WTC11 (cell line): ENCODE data around the gene VPS8. TPM values are rescaled to one million over a fixed set of nuclear protein-coding genes. Genes with fewer than 3 reads are reported as not detected.

Source experiments
- ATAC-seq: fragments of 200-7000 bp; cut with Tn5 transposase; 2 replicates; pipeline ENCODE4 v1.10.0; 2021; ENCODE audit warnings: mild to moderate bottlenecking, moderate library complexity
- CTCF ChIA-PET: fragments of 300-600 bp; sonication (Branson Sonifier 250); formaldehyde crosslinking; loops from one replicate; lab custom pipeline; 2021; ENCODE audit warnings: antibody characterized with exemption; lab: Charles Lee
- POLR2A ChIA-PET: fragments of 350-600 bp; sonication (Branson Sonifier 250); formaldehyde crosslinking; loops from one replicate; lab custom pipeline; 2021; ENCODE audit warnings: antibody characterized with exemption; lab: Charles Lee
- DNase-seq: peaks from one replicate; pipeline ENCODE4 v3.0.0; 2021; ENCODE audit warnings: low spot score
- H3K27ac Mint-ChIP-seq: 2 replicates; pipeline ENCODE4 v1.8.0; 2021; ENCODE audit warnings: mixed read lengths
- H3K27me3 Mint-ChIP-seq: 2 replicates; pipeline ENCODE4 v1.8.0; 2021; ENCODE audit warnings: low read depth, mild to moderate bottlenecking, moderate library complexity, mixed read lengths
- H3K36me3 Mint-ChIP-seq: 2 replicates; pipeline ENCODE4 v1.8.0; 2021; ENCODE audit warnings: mixed read lengths
- H3K4me1 Mint-ChIP-seq: 2 replicates; pipeline ENCODE4 v1.8.0; 2022; ENCODE audit warnings: mixed read lengths
- H3K4me3 Mint-ChIP-seq: 2 replicates; pipeline ENCODE4 v1.8.0; 2021; ENCODE audit warnings: mild to moderate bottlenecking, moderate library complexity, mixed read lengths
- H3K9me3 Mint-ChIP-seq: 2 replicates; pipeline ENCODE4 v1.8.0; 2021; ENCODE audit warnings: mixed read lengths
- ARID4B ChIP-seq: sonication (generic); formaldehyde crosslinking; IDR thresholded peaks from 2 replicates; pipeline ENCODE4 v1.8.0; 2023; ENCODE audit warnings: missing genetic modification reagents, mild to moderate bottlenecking, borderline replicate concordance
- ERG ChIP-seq: fragments of 250-450 bp; sonication (Bioruptor Pico); IDR thresholded peaks from 2 replicates; pipeline ENCODE4 v1.8.0; 2021; ENCODE audit warnings: mild to moderate bottlenecking
- FOXP1 ChIP-seq: sonication (generic); formaldehyde crosslinking; IDR thresholded peaks from 2 replicates; pipeline ENCODE4 v1.8.0; 2022; ENCODE audit warnings: missing genetic modification reagents, mild to moderate bottlenecking, moderate library complexity, borderline replicate concordance
- GTF2I ChIP-seq: fragments of 250-450 bp; sonication (Bioruptor Pico); conservative IDR thresholded peaks from 2 replicates; pipeline ENCODE4 v1.4.0; 2021; ENCODE audit warnings: mild to moderate bottlenecking
- NR2C2 ChIP-seq: sonication (generic); formaldehyde crosslinking; IDR thresholded peaks from 2 replicates; pipeline ENCODE4 v1.8.0; 2022; ENCODE audit warnings: mild to moderate bottlenecking, missing genetic modification reagents
- OVOL2 ChIP-seq: fragments of 250-450 bp; sonication (Bioruptor Pico); IDR thresholded peaks from 2 replicates; pipeline ENCODE4 v1.9.0; 2021; ENCODE audit warnings: mild to moderate bottlenecking, borderline replicate concordance
- RORB ChIP-seq: fragments of 250-450 bp; sonication (Bioruptor Pico); IDR thresholded peaks from 2 replicates; pipeline ENCODE4 v1.9.0; 2021; ENCODE audit warnings: mild to moderate bottlenecking
- SMAD4 ChIP-seq: sonication (generic); formaldehyde crosslinking; IDR thresholded peaks from 2 replicates; pipeline ENCODE4 v1.8.0; 2022; ENCODE audit warnings: mild to moderate bottlenecking, missing genetic modification reagents
- USF1 ChIP-seq: sonication (generic); formaldehyde crosslinking; IDR thresholded peaks from 2 replicates; pipeline ENCODE4 v1.8.0; 2022; ENCODE audit warnings: mild to moderate bottlenecking, missing genetic modification reagents
- ZBTB21 ChIP-seq: sonication (generic); formaldehyde crosslinking; IDR thresholded peaks from 2 replicates; pipeline ENCODE4 v1.8.1; 2023; ENCODE audit warnings: mild to moderate bottlenecking, missing genetic modification reagents, borderline replicate concordance
- ZNF219 ChIP-seq: sonication (generic); formaldehyde crosslinking; IDR thresholded peaks from 2 replicates; pipeline ENCODE4 v1.8.0; 2023; ENCODE audit warnings: missing genetic modification reagents, mild to moderate bottlenecking, borderline replicate concordance
- ZNF263 ChIP-seq: sonication (generic); formaldehyde crosslinking; IDR thresholded peaks from 2 replicates; pipeline ENCODE4 v1.8.1; 2022; ENCODE audit warnings: low read depth, mild to moderate bottlenecking, moderate library complexity, missing genetic modification reagents
- ZNF396 ChIP-seq: fragments of 250-450 bp; sonication (Bioruptor Pico); IDR thresholded peaks from 2 replicates; pipeline ENCODE4 v1.8.0; 2021; ENCODE audit warnings: mild to moderate bottlenecking, moderate library complexity, borderline replicate concordance
- ZNF416 ChIP-seq: fragments of 250-450 bp; sonication (Bioruptor Pico); IDR thresholded peaks from 2 replicates; pipeline ENCODE4 v1.9.0; 2021; ENCODE audit warnings: mild to moderate bottlenecking, inconsistent platforms
- total RNA-seq: library from RNA; stranded (reverse); gene quantifications from 3 replicates; pipeline ENCODE4 v1.2.3, GENCODE V29; 2021
- TF ChIP-seq, protein P1 (sequence below): sonication (generic); formaldehyde crosslinking; IDR thresholded peaks from 2 replicates; pipeline ENCODE4 v1.8.1; 2023; ENCODE audit warnings: mild to moderate bottlenecking, moderate library complexity, missing genetic modification reagents
- TF ChIP-seq, protein P2 (sequence below): sonication (generic); formaldehyde crosslinking; IDR thresholded peaks from 2 replicates; pipeline ENCODE4 v1.8.1; 2022; ENCODE audit warnings: low read depth, mild to moderate bottlenecking, moderate library complexity, missing genetic modification reagents, borderline replicate concordance

The VPS8 gene
- total RNA-seq, 1 experiment from 2014 or later, result 44.9 TPM

DNA sequence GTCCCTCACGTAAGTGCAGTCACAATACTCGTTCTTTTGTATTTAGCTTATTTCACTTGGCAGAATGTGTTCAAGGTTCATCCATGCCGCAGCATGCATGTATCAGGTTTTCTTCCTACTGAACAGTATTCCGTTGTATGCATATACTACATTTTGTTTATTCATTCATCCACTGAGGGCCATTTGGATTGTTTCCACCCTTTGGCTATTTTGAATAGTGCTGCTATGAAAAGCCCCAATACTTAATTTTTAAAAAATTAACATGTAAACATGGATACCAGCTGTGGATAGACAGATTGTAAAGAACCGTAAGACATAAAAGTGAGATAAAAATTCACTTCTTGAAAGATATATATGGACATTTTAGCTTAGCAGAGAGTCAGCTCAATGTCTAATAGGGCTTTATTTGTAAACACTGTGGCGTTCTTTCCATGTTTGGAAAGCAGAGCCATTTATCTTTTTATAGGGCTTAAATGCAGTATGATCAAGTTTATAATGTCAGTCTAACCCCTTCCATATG is 115.9 kb downstream of the VPS8 start (continued):
- TF ChIP-seq, protein P1, sequence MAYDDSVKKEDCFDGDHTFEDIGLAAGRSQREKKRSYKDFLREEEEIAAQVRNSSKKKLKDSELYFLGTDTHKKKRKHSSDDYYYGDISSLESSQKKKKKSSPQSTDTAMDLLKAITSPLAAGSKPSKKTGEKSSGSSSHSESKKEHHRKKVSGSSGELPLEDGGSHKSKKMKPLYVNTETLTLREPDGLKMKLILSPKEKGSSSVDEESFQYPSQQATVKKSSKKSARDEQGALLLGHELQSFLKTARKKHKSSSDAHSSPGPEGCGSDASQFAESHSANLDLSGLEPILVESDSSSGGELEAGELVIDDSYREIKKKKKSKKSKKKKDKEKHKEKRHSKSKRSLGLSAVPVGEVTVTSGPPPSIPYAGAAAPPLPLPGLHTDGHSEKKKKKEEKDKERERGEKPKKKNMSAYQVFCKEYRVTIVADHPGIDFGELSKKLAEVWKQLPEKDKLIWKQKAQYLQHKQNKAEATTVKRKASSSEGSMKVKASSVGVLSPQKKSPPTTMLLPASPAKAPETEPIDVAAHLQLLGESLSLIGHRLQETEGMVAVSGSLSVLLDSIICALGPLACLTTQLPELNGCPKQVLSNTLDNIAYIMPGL (CRISPR knock-in tag), result no peak
- TF ChIP-seq ZNF416 (CRISPR knock-in tag), result no peak
- TF ChIP-seq ZBTB21 (CRISPR knock-in tag), result no peak
- TF ChIP-seq ZNF219 (CRISPR knock-in tag), result no peak

DNA sequence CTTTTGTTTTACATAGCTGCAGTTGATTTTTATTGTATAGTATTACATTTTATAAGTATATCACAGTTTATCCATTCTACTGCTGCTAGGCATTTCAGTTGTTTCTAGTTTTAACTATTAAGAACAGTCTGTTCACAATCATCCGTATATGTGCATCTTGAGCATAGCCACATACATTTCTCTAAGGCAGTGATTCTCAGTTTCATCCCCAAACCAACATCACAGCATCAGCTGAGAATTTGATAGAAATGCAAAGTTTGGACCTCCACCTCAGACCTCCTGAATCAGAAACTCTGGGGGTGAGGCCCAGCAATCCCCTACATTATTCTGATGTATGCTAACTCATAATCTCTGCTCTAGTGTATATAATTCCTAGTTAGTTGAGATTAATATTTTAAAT is 120.8 kb downstream of the VPS8 start:
- H3K4me1 Mint-ChIP-seq, result peaks cover 22% of the 10 kb centered on the region
- POLR2A ChIA-PET, result no interaction called here
- H3K36me3 Mint-ChIP-seq, result peaks cover 14% of the 10 kb centered on the region
- CTCF ChIA-PET, result interaction anchor here (0.8 kb wide), 1 partner anchor 372 kb away, joined by 3 read pairs; no protein-coding TSS in a partner anchor
- no peak overlapping the region for H3K4me3 Mint-ChIP-seq
- ATAC-seq (no peak), DNase-seq (no peak)
- no peaks in the 10 kb centered on the region for H3K9me3 Mint-ChIP-seq
- H3K27me3 Mint-ChIP-seq, result no peaks in the 10 kb centered on the region
- TF ChIP-seq ZNF263 (CRISPR knock-in tag) (no peak), ARID4B (CRISPR knock-in tag) (no peak), NR2C2 (no peak), FOXP1 (CRISPR knock-in tag) (no peak), RORB (no peak), USF1 (CRISPR knock-in tag) (no peak), ZNF396 (CRISPR knock-in tag) (no peak), GTF2I (CRISPR knock-in tag) (no peak), SMAD4 (CRISPR knock-in tag) (no peak)
- TF ChIP-seq, protein P1 (CRISPR knock-in tag), result no peak
- H3K27ac Mint-ChIP-seq, result no peak overlapping the region

DNA sequence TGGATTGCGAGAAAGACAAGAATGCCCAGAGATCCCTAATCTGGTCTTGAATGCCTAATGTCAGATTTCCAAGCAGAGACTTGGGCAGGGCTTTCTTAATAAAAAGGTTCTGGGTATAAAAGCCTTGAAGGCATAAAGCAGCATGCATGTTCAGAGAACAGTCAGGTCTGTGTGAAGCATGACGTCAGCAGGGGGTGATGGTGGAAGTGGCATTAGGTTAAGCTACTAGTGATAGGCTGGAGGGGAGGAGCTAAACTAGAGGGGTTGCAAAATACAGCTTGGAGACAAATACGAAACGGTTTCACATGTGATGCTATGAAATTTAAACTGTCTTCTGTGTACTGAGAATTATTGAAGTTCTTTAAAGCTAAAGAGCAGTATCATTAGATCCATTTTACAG is 125.6 kb downstream of the VPS8 start:
- POLR2A ChIA-PET, result no interaction called here
- Mint-ChIP-seq H3K4me3 (no peak overlapping the region), H3K4me1 (peaks cover 40% of the 10 kb centered on the region), H3K9me3 (no peaks in the 10 kb centered on the region), H3K27me3 (no peaks in the 10 kb centered on the region), H3K27ac (no peak overlapping the region; the same call in 1 of the 2 replicates), H3K36me3 (peaks cover 6% of the 10 kb centered on the region)
- CTCF ChIA-PET, result no interaction called here
- DNase-seq, result no peak
- peak; percentile 43; the same call in 1 of the 2 replicates for ATAC-seq
- TF ChIP-seq OVOL2 (CRISPR knock-in tag) (no peak), ERG (CRISPR knock-in tag) (no peak)
- TF ChIP-seq, protein P1 (CRISPR knock-in tag), result no peak
- TF ChIP-seq, protein P2, sequence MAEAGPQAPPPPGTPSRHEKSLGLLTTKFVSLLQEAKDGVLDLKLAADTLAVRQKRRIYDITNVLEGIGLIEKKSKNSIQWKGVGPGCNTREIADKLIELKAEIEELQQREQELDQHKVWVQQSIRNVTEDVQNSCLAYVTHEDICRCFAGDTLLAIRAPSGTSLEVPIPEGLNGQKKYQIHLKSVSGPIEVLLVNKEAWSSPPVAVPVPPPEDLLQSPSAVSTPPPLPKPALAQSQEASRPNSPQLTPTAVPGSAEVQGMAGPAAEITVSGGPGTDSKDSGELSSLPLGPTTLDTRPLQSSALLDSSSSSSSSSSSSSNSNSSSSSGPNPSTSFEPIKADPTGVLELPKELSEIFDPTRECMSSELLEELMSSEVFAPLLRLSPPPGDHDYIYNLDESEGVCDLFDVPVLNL (CRISPR knock-in tag), result no peak
